ENCODE data around the gene ALKAL2. TPM values are rescaled to one million over a fixed set of nuclear protein-coding genes. Genes with fewer than 3 reads are reported as not detected.
"Not testable (repeated sequence)": the region's sequence is repeated elsewhere in the genome, so short reads cannot be mapped to it uniquely, and the experiment has no call there.

The ALKAL2 gene, protein sequence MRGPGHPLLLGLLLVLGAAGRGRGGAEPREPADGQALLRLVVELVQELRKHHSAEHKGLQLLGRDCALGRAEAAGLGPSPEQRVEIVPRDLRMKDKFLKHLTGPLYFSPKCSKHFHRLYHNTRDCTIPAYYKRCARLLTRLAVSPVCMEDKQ
- polyA plus RNA-seq (ENCODE audit: insufficient read length in 3 of 3) = 1 to 10 TPM; 4.9 to 6.1 (median 6.1) TPM
- long read RNA-seq, donor 1, partial matches to known transcripts = 0 of 1 reads
- long read RNA-seq, donor 1, other reads (novel, unspliced or antisense) = 0 of 1 reads
- long read RNA-seq, donor 2, partial matches to known transcripts = 0 of 1 reads
- long read RNA-seq, donor 2, other reads (novel, unspliced or antisense) = 0 of 1 reads
- long read RNA-seq, donor 3 = 0 reads
- long read RNA-seq, donor 4, partial matches to known transcripts = 0 of 1 reads
- long read RNA-seq, donor 4, other reads (novel, unspliced or antisense) = 0 of 1 reads
- long read RNA-seq, donor 5, partial matches to known transcripts = 0 of 2 reads
- long read RNA-seq, donor 5, other reads (novel, unspliced or antisense) = 0 of 2 reads
- long read RNA-seq, donor 6 = 0 reads
- long read RNA-seq, donor 7, partial matches to known transcripts = 0 of 2 reads
- long read RNA-seq, donor 7, other reads (novel, unspliced or antisense) = 0 of 2 reads
- long read RNA-seq, donor 8, partial matches to known transcripts = 0 of 1 reads
- long read RNA-seq, donor 8, other reads (novel, unspliced or antisense) = 0 of 1 reads
- long read RNA-seq, donor 9 = 0 reads
- long read RNA-seq, donor 10, partial matches to known transcripts = 0 of 2 reads
- long read RNA-seq, donor 10, other reads (novel, unspliced or antisense) = 0 of 2 reads
- long read RNA-seq, donor 11, partial matches to known transcripts = 0 of 1 reads
- long read RNA-seq, donor 11, other reads (novel, unspliced or antisense) = 0 of 1 reads
- long read RNA-seq, donor 12, transcript ALKAL2-202 (5 exons, 526 nt) = major isoform, 5 of 5 reads
- long read RNA-seq, donor 12, partial matches to known transcripts = 0 of 5 reads
- long read RNA-seq, donor 12, other reads (novel, unspliced or antisense) = 0 of 5 reads
- long read RNA-seq, donor 13, partial matches to known transcripts = 0 of 1 reads
- long read RNA-seq, donor 13, other reads (novel, unspliced or antisense) = 0 of 1 reads
- long read RNA-seq, donor 14 = 0 reads
- long read RNA-seq, donor 15, partial matches to known transcripts = 0 of 4 reads
- long read RNA-seq, donor 15, other reads (novel, unspliced or antisense) = 0 of 4 reads
- long read RNA-seq, donor 16, transcript ALKAL2-202 (5 exons, 526 nt) = major isoform, 7 of 7 reads
- long read RNA-seq, donor 16, partial matches to known transcripts = 0 of 7 reads
- long read RNA-seq, donor 16, other reads (novel, unspliced or antisense) = 0 of 7 reads

DNA sequence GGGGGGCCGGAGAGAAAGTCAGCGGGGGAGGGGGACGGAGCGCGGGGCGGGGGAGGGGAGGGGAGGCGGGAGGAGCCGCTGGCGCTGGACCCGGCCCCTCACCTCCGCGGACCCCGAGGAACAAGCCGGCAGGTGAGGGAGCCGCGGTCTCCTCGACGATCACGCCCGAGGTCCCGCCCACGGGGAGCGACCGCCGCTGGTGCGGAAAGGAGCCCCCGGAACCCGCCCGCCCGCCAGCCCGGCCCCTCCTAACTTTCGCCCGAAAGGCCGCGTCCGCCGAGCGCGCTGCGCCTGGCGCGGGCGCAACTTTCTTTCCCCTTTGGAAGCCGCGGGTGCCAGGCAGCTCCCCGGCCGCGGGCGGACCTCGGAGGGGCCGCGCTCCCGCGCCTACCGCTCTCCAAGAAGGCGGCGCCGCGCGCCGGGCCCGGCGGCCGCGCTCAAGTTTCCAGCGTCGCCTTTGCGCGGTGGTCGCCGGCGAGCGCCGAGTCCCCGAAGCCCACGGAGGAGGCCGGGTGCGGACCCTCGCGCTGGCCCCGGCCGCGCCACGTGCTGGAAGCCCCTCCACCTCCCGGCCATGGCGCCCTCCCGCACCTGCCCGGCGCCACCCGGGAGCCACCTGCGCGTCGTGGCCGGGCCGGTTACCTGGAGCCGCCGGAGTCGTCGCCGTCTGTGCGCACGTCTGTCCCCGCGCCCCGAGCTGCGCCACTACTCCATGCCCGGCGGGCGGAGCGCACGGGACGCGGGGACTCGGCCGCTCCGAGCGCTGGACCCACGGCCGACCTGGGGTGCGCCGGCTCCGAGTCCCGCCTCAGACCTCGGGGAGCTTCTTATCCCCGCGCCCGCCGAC is at the start of gene ALKAL2:
ALKAL2 (minus strand) TSS at position 181 of the 847 bp plus-strand sequence. CDS start 256 bp downstream, outside the sequence.
- no peak for DNase-seq

DNA sequence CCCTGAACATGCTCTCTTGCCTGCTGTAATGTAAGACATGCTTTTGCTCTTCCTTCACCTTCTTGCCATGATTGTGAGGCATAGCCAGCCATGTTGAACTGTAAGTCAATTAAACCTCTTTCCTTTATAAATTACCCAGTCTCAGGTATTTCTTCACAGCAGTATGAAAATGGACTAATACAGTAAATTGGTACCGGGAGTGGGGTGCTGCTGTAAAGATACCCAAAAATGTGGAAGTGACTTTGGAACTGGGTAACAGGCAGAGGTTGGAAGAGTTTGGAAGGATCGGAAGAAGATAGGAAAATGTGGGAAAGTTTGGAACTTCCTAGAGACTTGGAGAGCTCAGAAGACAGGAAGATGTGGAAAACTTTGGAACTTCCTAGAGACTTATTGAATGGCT is 49.1 kb upstream of the ALKAL2 start:
- DNase-seq = not testable (repeated sequence)

DNA sequence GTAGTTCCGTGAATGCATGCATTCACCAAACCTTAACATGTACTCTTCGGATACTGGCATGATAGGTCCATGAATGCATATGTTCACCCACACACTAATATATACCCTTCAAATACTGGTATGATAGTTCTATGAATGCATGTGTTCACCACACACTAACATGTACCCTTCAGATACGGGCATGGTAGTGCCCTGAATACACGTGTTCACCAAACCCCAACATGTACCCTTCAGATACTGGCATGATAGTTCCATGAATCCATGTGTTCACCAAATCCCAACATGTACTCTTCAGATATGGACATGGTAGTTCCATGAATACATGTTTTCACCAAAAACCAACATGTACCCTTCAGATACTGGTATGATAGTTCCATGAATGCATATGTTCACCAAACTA is 48.5 kb upstream of the ALKAL2 start:
- no peak for DNase-seq

DNA sequence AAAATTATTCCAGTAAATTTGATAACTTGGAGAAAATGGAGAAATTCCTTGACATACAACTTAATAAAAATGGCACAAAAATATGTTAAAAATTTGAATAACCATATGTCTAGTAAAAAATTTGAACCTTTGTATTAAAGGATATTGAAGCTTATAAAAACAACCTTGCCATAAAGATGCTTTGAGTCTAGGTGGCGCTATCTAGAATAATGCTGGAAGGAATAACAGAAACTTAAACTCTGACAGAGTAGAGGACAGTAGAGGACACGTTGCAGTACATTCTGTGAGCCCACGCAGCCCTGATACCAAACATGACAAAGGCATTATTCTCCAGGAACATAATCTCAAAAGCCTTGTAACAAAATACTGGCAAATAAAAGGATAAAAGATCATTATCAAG is 44.7 kb upstream of the ALKAL2 start:
- no peak for DNase-seq

DNA sequence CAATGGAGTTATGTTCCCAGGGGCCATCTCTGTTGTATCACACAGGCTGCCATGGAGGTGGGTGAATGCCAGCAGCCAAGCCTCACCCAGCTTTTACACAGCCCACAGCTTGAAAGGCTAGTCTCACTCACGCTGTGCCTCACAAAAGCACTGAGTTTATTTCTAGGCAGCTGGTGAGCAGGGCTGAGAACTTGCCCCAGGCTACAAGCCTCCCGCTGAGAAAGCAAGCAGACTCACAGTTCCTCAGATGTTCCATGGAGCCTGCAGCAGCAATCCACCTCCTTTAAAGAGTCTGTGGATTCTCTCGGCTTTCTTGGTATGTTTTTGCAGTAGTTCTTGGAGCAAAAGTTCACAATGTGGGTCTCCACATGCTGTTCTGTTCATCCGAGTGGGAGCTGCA is 40.9 kb upstream of the ALKAL2 start:
- no peak for DNase-seq

DNA sequence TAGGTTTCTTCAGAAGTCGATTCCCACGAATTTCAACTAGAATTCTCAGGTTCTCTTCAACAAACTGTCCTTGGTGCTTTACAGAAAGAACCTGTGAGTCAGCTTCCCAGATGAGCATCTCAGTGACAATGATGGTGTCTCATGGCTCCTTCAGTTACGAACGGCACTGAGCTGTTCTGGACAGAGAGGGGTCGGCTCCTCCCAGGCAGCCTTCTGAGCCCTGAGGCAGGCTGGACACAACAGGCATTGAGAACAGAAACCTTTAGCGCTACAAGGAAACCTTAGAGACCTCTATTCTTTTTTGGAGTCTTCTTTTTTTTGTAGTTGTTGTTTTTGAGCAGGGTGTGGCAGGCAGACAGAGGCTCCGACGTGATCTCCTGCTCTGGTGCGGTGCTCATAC is 35.1 kb upstream of the ALKAL2 start:
- no peak for DNase-seq

DNA sequence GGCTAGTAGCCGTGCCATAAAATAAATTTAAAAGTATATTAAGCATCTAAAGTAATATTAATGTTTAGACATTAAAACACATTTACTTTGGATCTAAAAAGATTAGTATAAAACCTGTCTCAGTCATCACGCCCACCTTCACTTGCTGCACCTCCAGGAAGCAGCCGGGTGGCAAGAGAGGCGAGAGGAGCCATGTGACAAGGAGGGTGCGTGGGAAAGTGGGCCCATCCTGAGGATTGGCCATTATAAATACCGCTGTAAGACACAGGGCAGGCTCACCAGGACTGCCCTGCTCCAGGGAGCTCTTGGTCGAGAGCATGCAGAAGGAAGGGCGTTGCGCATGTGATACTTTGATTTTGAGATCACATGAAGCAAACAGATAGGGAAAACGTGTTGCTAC is 34.4 kb upstream of the ALKAL2 start:
- no peak for DNase-seq

DNA sequence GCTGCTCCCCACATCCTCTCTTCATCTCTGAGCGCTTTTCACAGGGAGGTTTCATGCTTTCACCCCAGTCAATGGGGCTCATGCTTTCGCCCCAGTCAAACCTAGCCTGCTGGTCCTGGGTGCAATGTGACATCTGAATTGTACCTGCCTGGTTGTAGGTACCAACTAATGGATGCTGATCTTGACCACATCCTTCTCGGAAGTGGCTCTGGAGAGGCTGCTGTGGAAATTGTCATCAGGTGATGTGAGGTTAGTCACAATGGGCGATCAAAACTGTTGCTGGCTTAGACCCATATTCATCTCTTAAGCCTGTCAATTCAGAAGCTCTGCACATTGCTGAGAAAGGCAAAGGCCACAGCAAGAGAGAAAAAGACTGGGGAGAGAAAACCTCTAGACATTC is 32.7 kb upstream of the ALKAL2 start:
- DNase-seq = no peak

DNA sequence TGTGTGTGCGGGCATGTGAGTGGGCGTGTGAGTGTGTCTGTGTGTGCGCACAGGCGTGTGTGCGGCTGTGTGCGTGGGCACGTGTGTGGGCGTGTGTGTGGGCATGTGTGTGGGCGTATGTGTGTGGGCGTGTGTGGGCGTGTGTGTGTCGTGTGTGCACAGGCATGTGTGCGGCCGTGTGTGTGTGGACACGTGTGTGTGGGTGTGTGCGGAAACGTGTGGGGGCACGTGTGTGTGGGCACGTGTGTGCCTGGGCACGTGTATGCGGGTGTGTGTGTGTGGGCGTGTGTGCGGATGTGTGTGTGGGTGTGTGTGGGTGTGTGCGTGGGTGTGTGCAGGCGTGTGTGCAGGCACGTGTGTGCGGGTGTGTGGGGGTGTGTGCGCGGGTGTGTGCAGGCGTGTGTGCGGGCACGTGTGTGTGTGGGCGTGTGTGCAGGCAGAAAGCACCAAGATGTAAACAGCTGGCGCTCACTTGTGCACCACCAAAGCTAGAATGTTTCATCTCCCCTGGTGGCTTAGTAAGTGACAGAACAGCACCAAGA is 31.2 kb upstream of the ALKAL2 start:
- no peak for DNase-seq

DNA sequence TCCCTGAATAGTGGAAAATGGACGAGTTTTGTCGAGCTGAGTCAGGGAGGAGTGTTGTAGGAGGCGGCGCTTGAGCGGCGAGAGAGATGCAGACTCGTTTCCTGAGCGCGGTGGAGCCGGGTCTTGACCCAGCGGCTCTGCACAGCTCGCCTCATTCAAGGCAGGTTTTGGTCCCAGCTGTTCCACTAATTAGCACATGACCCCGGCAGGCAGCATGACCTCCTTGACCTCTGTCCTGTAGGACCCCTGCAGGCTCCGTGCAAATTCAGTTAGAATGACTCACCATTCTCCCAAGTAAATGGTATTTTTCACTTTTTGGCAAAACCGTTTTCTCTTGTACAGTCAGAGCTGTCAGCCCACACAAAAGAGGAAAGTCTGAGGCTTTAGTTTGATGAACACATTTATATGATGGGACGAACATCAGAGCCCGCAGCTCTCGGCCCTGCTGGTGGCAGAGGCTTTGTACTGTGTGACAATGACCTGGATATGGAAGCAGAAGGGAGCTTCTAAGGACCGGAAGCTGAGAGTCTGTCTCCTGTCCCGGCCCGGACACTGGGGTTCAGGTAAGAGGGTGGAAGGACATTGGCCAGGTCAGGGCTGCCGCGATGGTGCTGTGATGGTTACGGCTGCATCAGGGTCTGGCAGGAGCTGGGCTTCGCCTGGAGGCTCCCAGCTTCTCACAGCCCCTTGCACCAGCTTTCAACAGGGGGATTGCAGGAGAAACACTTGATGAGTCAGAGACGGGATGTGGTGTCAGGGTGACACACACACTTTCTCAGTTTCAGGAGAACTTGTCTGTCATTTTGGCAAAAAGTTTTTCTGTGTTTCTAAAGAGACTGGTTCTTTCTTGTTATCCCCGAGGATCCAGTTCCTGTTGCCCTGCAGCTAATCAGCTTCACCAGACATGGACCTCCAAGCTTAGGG is 29.9 kb upstream of the ALKAL2 start:
- DNase-seq = no peak

DNA sequence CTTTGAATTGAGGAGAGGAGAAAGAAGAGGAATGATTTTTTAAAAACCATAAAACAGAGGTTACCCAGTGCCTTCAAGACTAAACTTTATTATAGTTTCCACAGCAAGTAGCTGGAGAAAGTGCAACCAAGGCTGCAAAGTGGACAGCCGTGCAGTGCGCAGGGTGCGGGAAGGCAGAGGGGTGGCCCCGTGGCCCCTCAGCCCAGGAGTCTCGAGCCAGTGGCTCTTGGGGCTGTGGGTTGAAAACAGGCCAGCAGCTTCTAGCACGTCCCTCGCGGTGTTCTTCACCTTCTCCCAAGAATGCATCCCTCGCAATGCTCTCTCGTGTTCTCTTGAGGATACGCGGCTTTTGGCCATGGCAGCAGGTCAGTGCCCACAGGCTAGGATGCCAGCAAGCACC is 28.5 kb upstream of the ALKAL2 start:
- no peak for DNase-seq

DNA sequence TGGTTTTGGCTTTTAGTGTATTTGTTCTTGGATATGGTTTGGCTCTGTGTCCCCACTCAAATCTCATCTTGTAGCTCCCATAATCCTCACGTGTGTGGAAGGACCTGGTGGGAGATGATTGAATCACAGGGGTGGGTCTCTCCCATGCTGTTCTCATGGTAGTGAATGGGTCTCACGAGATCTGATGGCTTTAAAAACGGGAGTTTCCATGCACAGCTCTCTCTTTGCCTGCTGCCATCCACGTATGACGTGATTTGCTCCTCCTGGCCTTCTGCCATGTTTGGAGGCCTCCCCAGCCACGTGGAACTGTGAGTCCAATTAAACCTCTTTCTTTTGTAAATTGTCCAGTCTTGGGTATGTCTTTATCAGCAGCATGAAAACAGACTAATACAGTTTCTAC is 28.0 kb upstream of the ALKAL2 start:
- not testable (repeated sequence) for DNase-seq

DNA sequence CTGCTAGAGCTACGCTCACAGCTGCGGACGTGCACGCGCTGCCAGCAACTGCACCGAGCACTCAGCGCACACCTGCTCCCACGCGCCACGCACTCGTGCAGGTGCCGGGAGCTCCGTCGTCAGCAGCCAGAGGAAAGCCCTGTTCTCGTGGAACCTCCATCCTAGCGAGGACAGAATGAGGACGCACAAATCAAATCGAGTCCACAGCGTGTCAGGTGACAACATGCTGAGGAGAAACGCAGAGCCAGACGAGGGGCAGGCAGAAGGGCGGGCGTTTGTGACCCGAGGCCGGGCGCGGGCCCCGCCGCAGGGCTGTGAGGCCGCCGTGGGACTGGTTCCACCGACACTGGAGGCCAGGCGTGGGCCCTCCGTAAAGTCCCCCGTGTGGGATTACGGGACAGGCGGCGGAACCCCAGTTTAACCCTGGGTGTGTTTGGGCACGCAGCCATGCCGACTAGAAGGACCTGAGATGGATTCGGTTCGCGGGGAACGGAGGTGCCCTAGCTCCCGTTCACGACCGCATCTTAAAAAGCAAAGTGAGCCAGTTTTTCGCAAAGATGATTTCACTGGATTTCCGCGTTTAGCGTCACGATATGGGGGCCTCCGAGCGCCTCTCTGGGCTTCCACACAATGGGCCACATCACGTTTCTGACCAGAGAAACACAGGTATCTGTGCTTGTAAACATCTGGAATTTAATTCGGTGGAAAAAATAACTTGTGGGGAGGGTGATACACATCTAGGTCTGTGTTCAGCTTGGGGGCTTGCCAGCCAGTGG is 26.9 kb upstream of the ALKAL2 start:
- no peak for DNase-seq

DNA sequence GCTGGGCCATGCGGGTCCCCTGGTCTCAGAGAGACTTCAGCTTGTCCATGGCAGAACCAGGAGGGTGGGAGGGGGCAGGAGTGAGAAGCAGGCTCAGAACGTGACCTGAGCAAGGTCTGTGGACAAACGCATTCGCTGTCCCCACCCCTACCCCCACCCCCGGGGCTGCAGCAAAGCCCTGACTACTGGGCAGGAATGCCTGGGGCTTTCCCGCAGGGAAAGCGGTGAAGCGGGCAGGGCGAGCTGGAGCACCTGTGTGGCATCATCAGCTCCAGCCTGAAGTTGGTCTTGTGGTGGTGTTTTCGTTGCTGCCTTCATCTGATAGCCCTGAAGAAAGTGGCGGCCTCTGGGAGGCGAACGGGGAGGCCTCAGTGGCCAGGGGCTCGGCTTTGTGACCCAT is 26.1 kb upstream of the ALKAL2 start:
- DNase-seq = no peak

DNA sequence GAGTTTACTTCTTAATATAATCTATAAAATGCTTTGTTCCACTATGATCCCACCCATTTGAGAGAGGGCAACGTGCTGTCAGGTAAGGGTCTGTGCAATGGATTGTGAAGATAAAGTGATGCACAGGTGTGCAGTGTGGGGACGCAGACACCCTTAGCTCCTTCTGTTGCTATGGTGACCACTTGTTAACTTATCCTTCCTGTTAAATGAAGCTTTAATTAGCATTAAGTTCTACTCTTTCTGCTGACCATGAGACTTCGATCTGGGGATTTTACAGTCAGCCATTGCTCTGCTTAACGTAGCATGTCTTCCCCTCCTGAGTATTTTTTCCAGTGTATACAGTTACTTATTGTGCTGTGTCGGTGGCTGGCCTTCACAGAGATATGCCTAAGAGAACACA is 23.1 kb upstream of the ALKAL2 start:
- DNase-seq = no peak

DNA sequence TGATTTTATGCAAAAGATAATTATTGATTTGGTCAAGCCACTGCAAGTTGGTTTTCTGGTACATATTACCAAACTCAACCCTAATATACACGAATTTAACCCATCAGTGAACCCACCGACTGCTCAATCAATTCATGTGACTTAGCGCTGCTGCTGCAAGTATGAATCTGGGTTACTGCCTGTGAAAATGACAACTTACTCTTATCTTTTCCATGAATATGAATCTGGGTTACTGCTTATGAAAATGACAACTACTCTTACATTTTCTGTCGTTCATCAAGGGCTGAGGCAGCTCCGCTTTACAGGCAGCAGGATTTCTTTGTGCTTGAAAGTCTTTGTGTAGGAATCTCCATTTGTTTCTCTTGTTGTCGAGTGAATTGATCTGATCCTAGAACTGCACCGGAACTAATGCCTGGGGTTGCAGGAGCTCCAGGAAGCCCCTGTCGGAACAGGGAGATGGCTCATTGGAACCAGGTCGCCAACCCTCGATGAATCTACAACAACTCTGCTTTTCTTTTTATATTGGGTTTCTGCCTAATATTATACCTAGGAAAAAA is 22.1 kb upstream of the ALKAL2 start:
- DNase-seq = no peak

DNA sequence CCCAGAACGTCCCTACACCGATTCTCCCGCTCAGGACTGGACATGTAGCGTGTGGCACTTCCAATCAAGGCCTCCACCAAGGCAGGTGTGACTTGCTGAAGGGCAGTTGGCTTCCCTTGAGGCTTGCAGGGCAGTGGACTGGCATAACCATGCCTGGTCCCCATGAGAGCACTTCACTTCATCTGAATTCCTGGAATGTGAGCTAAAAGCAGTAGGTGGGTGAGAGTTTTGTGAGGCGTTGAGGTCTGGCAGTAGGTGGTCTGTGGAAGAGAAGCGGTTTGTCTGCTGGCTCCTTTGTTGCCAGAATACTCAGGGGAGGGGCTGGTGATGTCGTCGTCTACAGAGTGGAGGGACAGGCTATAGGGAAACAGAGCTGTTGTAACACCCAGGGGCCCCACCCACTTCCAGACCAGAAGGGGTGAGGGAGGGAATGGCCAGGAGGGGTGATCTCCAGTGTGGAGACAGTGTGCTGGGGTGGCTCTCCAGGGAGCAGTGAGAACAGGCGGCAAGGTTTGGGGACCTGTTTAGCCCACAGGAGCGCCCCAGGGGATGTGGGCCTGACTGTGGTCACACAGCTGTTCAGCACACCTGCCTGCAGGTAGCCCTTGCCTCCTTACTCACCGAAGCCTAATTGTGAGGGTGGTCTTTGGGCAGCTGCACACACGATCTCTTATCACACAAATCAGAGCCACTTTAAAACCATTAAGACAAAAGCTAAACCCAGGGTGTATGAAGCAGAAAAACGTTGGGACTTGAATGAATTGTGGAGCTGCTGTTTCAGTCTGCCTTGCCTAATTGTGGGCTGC is 21.5 kb upstream of the ALKAL2 start:
- no peak for DNase-seq
